Measurements from ENCODE around the gene AAMDC. TPM values are rescaled to one million over a fixed set of nuclear protein-coding genes. Genes with fewer than 3 reads are reported as not detected.

AAMDC gene
- total and polyA plus RNA-seq, 2 donors (not counting 1 experiment from before 2014, with no cell fraction given), result 39.6 to 98.4 TPM

Other genes with a start within 250 kb of the AAMDC start
- gene AQP11, start 231.2 kb upstream of the AAMDC start, total RNA-seq, result 7.4 and 11.2 TPM in 2 replicates
- 1.3 and 1.6 TPM in 2 replicates for gene AQP11, start 231.2 kb upstream of the AAMDC start, polyA plus RNA-seq
- 130 and 166 TPM in 2 replicates for gene CLNS1A, start 183.3 kb upstream of the AAMDC start, total RNA-seq
- gene CLNS1A, start 183.3 kb upstream of the AAMDC start, polyA plus RNA-seq, result 144 and 155 TPM in 2 replicates
- 29.3 and 38.1 TPM in 2 replicates for gene RSF1, start 422 bp upstream of the AAMDC start, total RNA-seq
- 27.5 and 28.1 TPM in 2 replicates for gene RSF1, start 422 bp upstream of the AAMDC start, polyA plus RNA-seq
- gene INTS4, start 173.5 kb downstream of the AAMDC start, total RNA-seq, result 32.4 and 38.6 TPM in 2 replicates
- 17.2 and 20.8 TPM in 2 replicates for gene INTS4, start 173.5 kb downstream of the AAMDC start, polyA plus RNA-seq
- 0.33 and 0.77 TPM in 2 replicates for gene KCTD14, start 202.1 kb downstream of the AAMDC start, total RNA-seq
- 2.5 and 3.2 TPM in 2 replicates for gene KCTD14, start 202.1 kb downstream of the AAMDC start, polyA plus RNA-seq
- gene THRSP, start 242.7 kb downstream of the AAMDC start, total RNA-seq, result under 0.01 TPM in 1 of 2 replicates, not detected in the other
- gene THRSP, start 242.7 kb downstream of the AAMDC start, polyA plus RNA-seq, result 0.19 TPM in 1 of 2 replicates, not detected in the other

Measured in fibroblast of lung (primary cell).